Esophagus muscularis mucosa (tissue), 4 donors: ENCODE measurements around the gene DNAJC27. TPM values are rescaled to one million over a fixed set of nuclear protein-coding genes. Genes with fewer than 3 reads are reported as not detected.

Experiments
- DNase-seq: peaks from one replicate; pipeline ENCODE4 v3.0.0-alpha.2; 2017; ENCODE audit errors: extremely low spot score
- H3K27ac ChIP-seq, 4 donors: fragments of 200-600 bp; sonication (generic); replicated peaks in 1 of 4; 1 replicate in 3 of 4; 2 replicates in 1 of 4; pipeline ENCODE4 v1.5.1; 2016 to 2019; ENCODE audit warnings: mild to moderate bottlenecking in 1 of 4
- H3K27me3 ChIP-seq, 4 donors: fragments of 200-600 bp; sonication (generic); one replicate each; pipeline versions ENCODE4 v1.5.1 to v1.6.0; 2016 to 2019
- H3K36me3 ChIP-seq, 4 donors: fragments of 200-600 bp; sonication (generic); one replicate each; pipeline ENCODE4 v1.5.1; 2016 to 2019
- H3K4me1 ChIP-seq, 4 donors: fragments of 200-600 bp; sonication (generic); one replicate each; pipeline ENCODE4 v1.5.1; 2016 to 2019
- H3K4me3 ChIP-seq, 4 donors: fragments of 200-600 bp; sonication (generic); 1 replicate in 2 of 4; 2 replicates in 2 of 4; pipeline ENCODE4 v1.5.1; 2016 to 2019; ENCODE audit warnings: mild to moderate bottlenecking in 4 of 4, moderate library complexity in 1 of 4
- H3K9me3 ChIP-seq, 4 donors: fragments of 200-600 bp; sonication (generic); 1 replicate in 3 of 4; 2 replicates in 1 of 4; pipeline ENCODE4 v1.5.1; 2016 to 2019
- EP300 ChIP-seq: sonication (generic); formaldehyde crosslinking; IDR thresholded peaks from one replicate; pipeline ENCODE4 v1.6.1; 2017; ENCODE audit warnings: antibody characterized with exemption
- POLR2A ChIP-seq: fragments of 450-650 bp; IDR thresholded peaks from one replicate; pipeline ENCODE4 v1.6.1; 2017; ENCODE audit warnings: antibody characterized with exemption, moderate library complexity, mild to moderate bottlenecking, low read depth
- POLR2AphosphoS5 ChIP-seq, 2 donors: sonication (generic); formaldehyde crosslinking; IDR thresholded peaks; one replicate each; pipeline ENCODE4 v1.6.1; 2017; ENCODE audit warnings: antibody characterized with exemption in 2 of 2
- WGBS: methylation state at CpG from one replicate; pipeline ENCODE4 v1.1.5; 2018; 5-methylcytosine and 5-hydroxymethylcytosine counted together
- intact Hi-C: fragments of 100-400 bp; cut with DNase I; formaldehyde crosslinking; loops from one replicate; pipeline ENCODE4 v1.15.1; 2023
- total RNA-seq, 4 donors: library from RNA; depleted of rRNA; stranded (reverse); fragments of >200 nt; gene quantifications; one replicate each; pipeline versions ENCODE4 v1.1.0 to v1.2.1, GENCODE V29; 2016
- TF ChIP-seq, protein P1 (sequence below), 3 experiments: fragments of 200-600 bp in 2 of 3; fragments of 450-650 bp in 1 of 3; sonication (generic) in 2 of 3; IDR thresholded peaks; one replicate each; pipeline ENCODE4 v1.5.1; 2017 to 2019; ENCODE audit warnings: antibody characterized with exemption in 3 of 3, mild to moderate bottlenecking in 2 of 3, moderate library complexity in 1 of 3

The DNAJC27 gene
- total RNA-seq, 4 donors from 2014 or later: 5.8 to 8.6 (median 7.5) TPM

DNA sequence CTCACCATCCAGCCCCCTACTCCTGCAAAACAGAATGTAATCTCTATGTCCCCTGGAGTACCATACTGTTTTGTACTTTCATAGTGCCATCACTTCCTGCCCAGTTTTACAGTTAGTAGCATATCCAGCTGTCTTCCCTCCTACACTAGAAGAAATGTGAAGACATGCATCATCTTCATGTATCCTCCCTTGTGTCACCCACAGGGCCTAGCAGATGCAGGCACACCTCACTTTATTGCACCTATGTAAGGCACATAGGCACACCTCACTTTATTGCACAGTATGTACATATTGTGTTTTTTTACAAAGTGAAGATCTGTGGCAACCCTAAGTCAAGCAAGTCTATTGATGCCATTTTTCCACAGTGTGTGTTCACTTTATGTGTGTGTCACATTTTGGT is 12.0 kb downstream of the DNAJC27 start:
- no peak for DNase-seq
- Histone ChIP-seq H3K4me1 (peaks cover 0 to 11% (median 3%) of the 10 kb centered on the region in 4 donors), H3K36me3 (peaks cover 30 to 100% (median 66%) of the 10 kb centered on the region in 4 donors), H3K27me3 (no peaks in the 10 kb centered on the region), H3K4me3 (no peak overlapping the region), H3K27ac (no peak overlapping the region), H3K9me3 (peaks cover 0 to 15% (median 7%) of the 10 kb centered on the region in 4 donors)
- TF ChIP-seq EP300 (no peak), POLR2A (no peak), POLR2AphosphoS5 (IDR thresholded peaks at IDR 0.05) (no peak)
- TF ChIP-seq, protein P1, sequence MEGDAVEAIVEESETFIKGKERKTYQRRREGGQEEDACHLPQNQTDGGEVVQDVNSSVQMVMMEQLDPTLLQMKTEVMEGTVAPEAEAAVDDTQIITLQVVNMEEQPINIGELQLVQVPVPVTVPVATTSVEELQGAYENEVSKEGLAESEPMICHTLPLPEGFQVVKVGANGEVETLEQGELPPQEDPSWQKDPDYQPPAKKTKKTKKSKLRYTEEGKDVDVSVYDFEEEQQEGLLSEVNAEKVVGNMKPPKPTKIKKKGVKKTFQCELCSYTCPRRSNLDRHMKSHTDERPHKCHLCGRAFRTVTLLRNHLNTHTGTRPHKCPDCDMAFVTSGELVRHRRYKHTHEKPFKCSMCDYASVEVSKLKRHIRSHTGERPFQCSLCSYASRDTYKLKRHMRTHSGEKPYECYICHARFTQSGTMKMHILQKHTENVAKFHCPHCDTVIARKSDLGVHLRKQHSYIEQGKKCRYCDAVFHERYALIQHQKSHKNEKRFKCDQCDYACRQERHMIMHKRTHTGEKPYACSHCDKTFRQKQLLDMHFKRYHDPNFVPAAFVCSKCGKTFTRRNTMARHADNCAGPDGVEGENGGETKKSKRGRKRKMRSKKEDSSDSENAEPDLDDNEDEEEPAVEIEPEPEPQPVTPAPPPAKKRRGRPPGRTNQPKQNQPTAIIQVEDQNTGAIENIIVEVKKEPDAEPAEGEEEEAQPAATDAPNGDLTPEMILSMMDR (IDR thresholded peaks at IDR 0.05): no peak
- intact Hi-C loops: no loop called here

DNA sequence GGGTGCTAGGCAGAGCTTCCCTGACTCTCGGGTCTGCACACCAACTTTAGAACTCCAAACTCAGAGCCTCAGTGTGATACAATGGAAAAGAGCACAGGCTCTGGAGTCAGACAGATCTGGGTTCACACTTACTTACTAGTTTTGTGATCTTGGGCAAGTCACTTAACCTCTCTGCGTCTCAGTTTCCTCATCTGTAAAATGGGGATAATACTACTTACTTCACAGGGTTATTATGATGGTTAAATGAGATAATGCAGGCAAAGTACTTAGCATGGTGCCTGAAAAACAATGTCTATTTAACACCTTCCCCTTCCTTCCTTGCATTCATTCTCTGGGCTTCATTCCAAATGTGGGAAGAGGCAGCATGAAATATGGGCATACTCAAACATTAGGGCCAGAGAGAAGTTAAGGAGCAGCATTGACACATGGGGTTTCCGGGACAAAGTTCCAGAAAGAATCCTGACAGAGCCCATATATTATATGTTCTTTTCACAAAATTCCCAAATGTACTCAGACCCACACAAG is 13.3 kb downstream of the DNAJC27 start:
- H3K27me3 ChIP-seq: no peaks in the 10 kb centered on the region
- DNase-seq: no peak
- H3K4me3 ChIP-seq: no peak overlapping the region
- no peak overlapping the region for H3K27ac ChIP-seq
- H3K4me1 ChIP-seq: peaks cover 0 to 11% (median 3%) of the 10 kb centered on the region in 4 donors
- TF ChIP-seq, protein P1 (IDR thresholded peaks at IDR 0.05): no peak
- no peak for TF ChIP-seq POLR2AphosphoS5 (IDR thresholded peaks at IDR 0.05)
- TF ChIP-seq EP300: no peak
- TF ChIP-seq POLR2A: no peak
- peaks cover 0 to 15% (median 7%) of the 10 kb centered on the region in 4 donors for H3K9me3 ChIP-seq
- peaks cover 30 to 100% (median 73%) of the 10 kb centered on the region in 4 donors for H3K36me3 ChIP-seq
- WGBS: 90% methylated on average over 3 of the region's 3 CpGs
- intact Hi-C loops: no loop called here

DNA sequence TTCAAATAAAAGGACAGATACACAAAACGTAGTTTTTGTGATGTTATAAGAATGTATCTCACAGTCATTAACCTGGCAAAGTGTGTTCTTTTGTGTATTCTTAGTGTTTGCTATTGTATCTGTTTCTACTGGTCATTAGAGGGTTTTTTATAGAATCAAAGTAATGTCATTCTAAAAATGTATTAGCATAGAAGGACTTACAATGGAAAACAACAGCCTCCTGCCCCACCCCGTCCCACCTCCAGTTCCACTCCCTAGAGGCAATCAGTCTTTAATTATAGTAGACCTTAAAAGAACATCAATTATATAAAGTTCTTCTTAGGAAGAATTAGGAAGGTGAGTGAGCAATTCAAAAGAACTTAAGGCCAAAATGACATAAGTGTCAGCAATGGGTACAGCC is 13.8 kb downstream of the DNAJC27 start:
- intact Hi-C loops: no loop called here
- Histone ChIP-seq H3K4me1 (peaks cover 0 to 11% (median 3%) of the 10 kb centered on the region in 4 donors), H3K36me3 (peaks cover 32 to 98% (median 73%) of the 10 kb centered on the region in 4 donors), H3K27ac (no peak overlapping the region), H3K27me3 (no peaks in the 10 kb centered on the region), H3K9me3 (peaks cover 0 to 15% (median 7%) of the 10 kb centered on the region in 4 donors), H3K4me3 (no peak overlapping the region)
- no peak for DNase-seq
- 88% methylated on average over 2 of the region's 2 CpGs for WGBS
- TF ChIP-seq, protein P1 (IDR thresholded peaks at IDR 0.05): no peak

DNA sequence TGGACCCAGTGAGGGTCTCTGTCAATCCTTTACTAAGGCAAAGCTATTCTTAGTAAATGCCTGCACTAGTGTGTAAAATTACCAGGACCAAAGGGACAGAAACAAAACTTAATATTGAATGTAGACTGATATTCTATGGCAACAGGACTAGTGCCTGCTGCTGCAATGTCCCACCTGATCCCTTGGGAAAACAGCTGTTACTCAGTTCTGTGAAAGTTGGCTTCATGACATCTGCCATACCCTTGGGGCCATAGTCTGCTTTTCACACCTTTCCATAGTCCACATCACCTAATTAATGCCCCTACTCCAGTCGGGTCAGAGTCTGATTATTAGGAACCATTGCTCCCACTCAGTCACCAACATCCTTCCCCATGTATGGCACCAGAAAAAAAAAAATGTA is 14.5 kb downstream of the DNAJC27 start:
- Histone ChIP-seq H3K9me3 (peaks cover 0 to 15% (median 7%) of the 10 kb centered on the region in 4 donors), H3K27ac (no peak overlapping the region), H3K27me3 (no peaks in the 10 kb centered on the region), H3K4me3 (no peak overlapping the region), H3K4me1 (peaks cover 0 to 11% (median 3%) of the 10 kb centered on the region in 4 donors), H3K36me3 (peaks cover 33 to 98% (median 70%) of the 10 kb centered on the region in 4 donors)
- intact Hi-C loops: no loop called here
- 84% methylated on average over 1 of the region's 1 CpG for WGBS
- no peak for TF ChIP-seq EP300
- TF ChIP-seq, protein P1 (IDR thresholded peaks at IDR 0.05): no peak
- TF ChIP-seq POLR2A: no peak
- TF ChIP-seq POLR2AphosphoS5 (IDR thresholded peaks at IDR 0.05): no peak
- DNase-seq: no peak

DNA sequence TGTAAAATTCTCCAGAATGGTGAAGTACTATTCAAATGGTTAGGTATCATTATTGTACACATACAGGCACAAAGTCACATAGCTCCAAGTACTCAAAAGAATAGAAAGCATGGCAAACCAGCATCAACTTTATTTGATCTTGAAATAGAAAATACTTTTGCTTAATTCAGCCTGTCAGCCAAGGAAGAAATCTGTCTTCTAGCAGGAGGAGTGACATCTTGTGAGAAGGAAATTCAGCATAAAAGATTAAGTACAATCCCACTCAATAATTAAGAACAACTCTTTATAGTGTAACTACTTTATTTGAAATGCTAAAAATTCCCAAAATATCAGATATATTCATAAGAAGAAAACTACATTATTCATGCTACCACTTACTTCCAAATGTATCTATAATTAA is 15.8 kb downstream of the DNAJC27 start:
- H3K36me3 ChIP-seq: peaks cover 28 to 98% (median 75%) of the 10 kb centered on the region in 4 donors
- intact Hi-C loops: no loop called here
- no peaks in the 10 kb centered on the region for H3K27me3 ChIP-seq
- TF ChIP-seq, protein P1 (IDR thresholded peaks at IDR 0.05): no peak
- no peak for TF ChIP-seq EP300
- no peak for TF ChIP-seq POLR2A
- TF ChIP-seq POLR2AphosphoS5 (IDR thresholded peaks at IDR 0.05): no peak
- no peak for DNase-seq
- H3K27ac ChIP-seq: no peak overlapping the region
- H3K4me1 ChIP-seq: peaks cover 0 to 11% (median 3%) of the 10 kb centered on the region in 4 donors
- peaks cover 0 to 15% (median 7%) of the 10 kb centered on the region in 4 donors for H3K9me3 ChIP-seq
- no peak overlapping the region for H3K4me3 ChIP-seq
